Measurements from ENCODE around the gene RFX2.

DNA sequence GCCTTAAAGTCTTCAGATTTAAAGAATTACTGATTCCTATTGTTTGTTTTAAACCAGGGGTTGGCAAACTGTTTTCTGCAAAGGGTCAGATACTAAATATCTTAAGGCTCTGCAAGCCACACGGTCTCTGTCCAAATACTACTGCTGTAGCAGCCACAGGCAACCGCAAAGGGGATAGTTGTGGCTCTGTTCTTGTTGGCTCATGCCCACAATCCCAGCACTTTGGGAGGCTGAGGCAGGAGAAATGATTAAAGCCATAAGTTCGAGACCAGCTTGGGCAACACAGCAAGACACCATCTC, 154.7 kb downstream of the RFX2 start:
- no peak for TF ChIP-seq CTCF (IDR thresholded peaks at IDR 0.05)
- no peak for TF ChIP-seq ZFX (IDR thresholded peaks at IDR 0.05; ENCODE audit: borderline replicate concordance)

Measured in 22Rv1 (cell line).